ENCODE data around the gene PAM.

GRCh38 chr5:102916109-102916508 is 161.0 kb downstream of the PAM start:
- no peak for TF ChIP-seq CTCF (conservative IDR thresholded peaks at IDR 0.05; ENCODE audit: low read length)
- no peak for TF ChIP-seq EZH2phosphoT487 (IDR thresholded peaks at IDR 0.05; ENCODE audit: borderline replicate concordance, low read depth, low read length)

All from OCI-LY7 (cell line).